Endometrial microvascular endothelial cells (primary cell): ENCODE results near the gene CIAO3. TPM values are rescaled to one million over a fixed set of nuclear protein-coding genes. Genes with fewer than 3 reads are reported as not detected.

Experiments used
- in situ Hi-C: cut with HindIII; loops from 2 replicates; pipeline ENCODE4 v1.10.0; 2017; ENCODE audit warnings: low sequenced_read_pairs, low pct_unique_long_range_greater_than_20kb; ENCODE audit errors: inconsistent ontology term
- total RNA-seq: library from RNA; depleted of rRNA; stranded (reverse); fragments of >200 nt; gene quantifications from one replicate; pipeline ENCODE4 v1.2.3, GENCODE V29; 2015; ENCODE audit errors: inconsistent ontology term

CIAO3 gene
- total RNA-seq, 1 donor from 2014 or later = 34.5 TPM

DNA sequence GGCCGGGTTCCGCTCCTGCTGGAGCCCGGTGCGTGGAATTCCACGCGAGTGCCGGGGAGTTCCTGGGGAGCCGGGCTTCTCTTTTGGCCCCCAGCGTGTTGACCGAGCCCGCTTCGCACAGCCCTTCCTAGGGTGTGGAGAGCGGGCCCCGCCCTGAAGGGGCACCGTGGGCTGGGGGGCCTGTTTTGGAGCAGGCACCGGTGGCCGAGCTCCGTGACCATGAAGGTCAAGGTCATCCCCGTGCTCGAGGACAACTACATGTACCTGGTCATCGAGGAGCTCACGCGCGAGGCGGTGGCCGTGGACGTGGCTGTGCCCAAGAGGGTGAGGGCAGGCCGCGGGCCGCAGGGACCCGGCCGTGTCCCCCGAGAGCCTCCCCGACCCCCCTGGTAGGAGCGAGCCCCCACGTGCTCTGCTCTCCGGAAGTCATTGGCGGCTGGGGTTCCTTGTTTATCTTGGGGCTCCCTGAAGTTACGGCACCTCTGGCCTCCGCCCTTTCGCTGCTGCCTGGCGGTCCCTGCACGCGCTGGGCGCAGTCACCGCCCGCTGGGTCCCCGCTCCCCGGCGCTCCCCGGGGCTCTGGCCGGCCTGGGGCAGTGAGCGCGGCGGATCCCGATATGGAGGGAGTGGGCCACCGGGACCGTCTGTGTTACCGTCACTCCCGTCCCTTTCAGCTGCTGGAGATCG, 13.4 kb downstream of the CIAO3 start:
- in situ Hi-C loops = no loop called here

GRCh38 chr16:726438-727290, 14.1 kb downstream of the CIAO3 start, which contains the start of the genes CCDC78 and HAGHL:
Gene CCDC78, minus strand, starts transcription at chr16:726443. Its CDS starts 76 bp downstream, at chr16:726367.
Gene HAGHL, plus strand, starts transcription at chr16:727106. Its CDS starts 404 bp downstream, at chr16:727510.
- in situ Hi-C loops = no loop called here

- in situ Hi-C loops = no loop called here
Observed at GRCh38 chr16:726188-726437, 14.7 kb downstream of the CIAO3 start.

DNA sequence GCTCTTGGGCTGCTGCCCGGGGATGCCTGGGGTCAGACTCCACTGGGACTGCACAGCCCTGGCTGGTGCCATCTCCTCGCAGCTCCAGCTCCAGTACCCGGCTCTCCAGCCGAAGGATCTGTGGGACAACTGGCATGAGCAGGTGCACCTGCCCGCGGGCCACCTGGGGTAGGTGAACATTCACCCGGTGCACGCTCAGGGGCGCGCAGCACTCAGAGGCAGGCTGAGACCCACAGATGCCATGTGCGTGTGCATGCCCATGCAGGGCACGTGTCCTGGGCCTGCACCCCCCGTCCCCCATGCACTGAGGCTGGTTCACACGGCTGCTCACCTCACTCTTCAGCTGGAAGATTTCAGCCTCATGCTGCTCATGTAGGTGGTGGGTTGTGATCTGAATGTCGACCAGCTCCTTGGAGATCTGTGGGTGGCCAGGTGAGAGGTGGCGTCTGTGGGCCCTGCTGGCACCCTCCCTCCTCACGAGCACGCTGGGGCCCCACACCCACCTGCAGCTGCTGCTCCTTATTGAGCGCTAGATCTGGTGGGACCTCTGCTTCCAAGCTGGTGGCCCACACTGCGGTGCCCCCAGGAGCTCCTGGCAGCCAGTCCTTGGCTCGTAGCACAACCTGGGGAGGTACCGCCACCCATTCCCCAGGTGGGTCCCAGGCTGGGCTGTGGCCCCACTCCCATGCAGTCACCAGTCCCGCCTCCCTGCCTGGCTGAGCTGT, 15.2 kb downstream of the CIAO3 start:
- in situ Hi-C loops = no loop called here

- in situ Hi-C loops = no loop called here
Observed at GRCh38 chr16:725041-725376, 15.8 kb downstream of the CIAO3 start.

GRCh38 chr16:724188-725040, 16.4 kb downstream of the CIAO3 start:
- in situ Hi-C loops = no loop called here

- in situ Hi-C loops = no loop called here
Observed at GRCh38 chr16:723695-724094, 17.1 kb downstream of the CIAO3 start.

GRCh38 chr16:722835-723633, 17.8 kb downstream of the CIAO3 start:
- in situ Hi-C loops = no loop called here

GRCh38 chr16:721765-722540, 18.8 kb downstream of the CIAO3 start:
- in situ Hi-C loops = no loop called here

DNA sequence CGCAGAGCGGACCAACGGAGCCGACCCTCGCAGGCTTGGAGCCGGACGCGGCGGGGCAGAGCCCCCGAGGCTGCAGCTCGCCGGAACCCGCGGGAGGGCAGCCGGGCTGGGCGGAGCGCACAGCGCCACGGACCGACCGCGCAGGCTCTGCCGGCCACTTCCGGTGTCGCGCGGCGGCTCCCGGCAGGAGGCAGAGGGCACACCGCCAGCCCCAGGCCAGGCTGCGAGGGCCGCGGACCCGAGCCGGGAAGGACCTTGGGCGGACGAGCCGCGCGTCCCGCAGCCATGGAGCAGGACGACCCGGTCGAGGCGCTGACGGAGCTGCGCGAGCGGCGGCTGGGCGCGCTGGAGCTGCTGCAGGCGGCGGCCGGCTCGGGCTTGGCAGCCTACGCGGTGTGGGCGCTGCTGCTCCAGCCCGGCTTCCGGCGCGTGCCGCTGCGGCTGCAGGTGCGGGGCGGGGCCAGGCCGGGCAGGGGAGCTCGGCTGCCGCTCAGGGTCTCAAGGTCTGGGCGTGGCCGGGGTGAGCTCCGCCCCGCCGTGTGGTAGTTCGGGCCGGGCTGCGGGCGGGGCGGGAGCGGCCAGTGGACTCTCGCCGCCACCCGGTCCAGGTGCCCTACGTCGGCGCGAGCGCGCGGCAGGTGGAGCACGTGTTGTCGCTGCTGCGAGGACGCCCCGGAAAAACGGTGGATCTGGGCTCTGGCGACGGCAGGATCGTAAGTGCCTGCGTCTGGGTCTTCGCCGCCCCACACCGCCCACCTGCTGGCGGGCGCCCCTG, 19.6 kb downstream of the CIAO3 start, which contains the start of gene ANTKMT:
Gene ANTKMT (plus strand): TSS at position 157 of the 775 bp plus-strand sequence. CDS start 129 bp downstream, at position 286.
- in situ Hi-C loops = no loop called here

- in situ Hi-C loops = no loop called here
Observed at GRCh38 chr16:720447-720989, 20.3 kb downstream of the CIAO3 start.

GRCh38 chr16:719815-720446, 20.9 kb downstream of the CIAO3 start:
- in situ Hi-C loops = no loop called here

DNA sequence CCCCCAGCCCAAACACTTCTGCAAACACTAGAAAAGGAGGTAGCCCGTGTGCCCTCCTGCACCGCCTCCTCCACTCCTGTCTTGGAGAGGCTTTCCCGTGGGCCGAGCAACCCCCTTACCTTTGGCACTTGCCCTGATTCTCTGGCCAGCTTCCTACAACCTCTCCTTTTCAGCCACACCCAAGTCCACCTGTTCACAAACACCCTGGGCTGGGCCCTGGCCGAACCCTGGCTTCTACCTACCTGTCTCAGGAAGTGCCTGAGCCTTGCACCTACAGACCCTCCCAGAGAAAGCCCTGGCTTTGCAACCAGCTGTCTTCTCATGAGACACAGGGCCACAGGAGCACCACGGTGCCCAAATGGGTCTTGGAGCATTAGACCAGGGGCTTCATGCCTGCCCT, 21.9 kb downstream of the CIAO3 start:
- in situ Hi-C loops = no loop called here

- in situ Hi-C loops = no loop called here
Observed at GRCh38 chr16:718389-718788, 22.4 kb downstream of the CIAO3 start.

- in situ Hi-C loops = no loop called here
Observed at GRCh38 chr16:717450-718245, 23.1 kb downstream of the CIAO3 start.
